ENCODE data around the gene SYN1.

SYN1 gene

DNA sequence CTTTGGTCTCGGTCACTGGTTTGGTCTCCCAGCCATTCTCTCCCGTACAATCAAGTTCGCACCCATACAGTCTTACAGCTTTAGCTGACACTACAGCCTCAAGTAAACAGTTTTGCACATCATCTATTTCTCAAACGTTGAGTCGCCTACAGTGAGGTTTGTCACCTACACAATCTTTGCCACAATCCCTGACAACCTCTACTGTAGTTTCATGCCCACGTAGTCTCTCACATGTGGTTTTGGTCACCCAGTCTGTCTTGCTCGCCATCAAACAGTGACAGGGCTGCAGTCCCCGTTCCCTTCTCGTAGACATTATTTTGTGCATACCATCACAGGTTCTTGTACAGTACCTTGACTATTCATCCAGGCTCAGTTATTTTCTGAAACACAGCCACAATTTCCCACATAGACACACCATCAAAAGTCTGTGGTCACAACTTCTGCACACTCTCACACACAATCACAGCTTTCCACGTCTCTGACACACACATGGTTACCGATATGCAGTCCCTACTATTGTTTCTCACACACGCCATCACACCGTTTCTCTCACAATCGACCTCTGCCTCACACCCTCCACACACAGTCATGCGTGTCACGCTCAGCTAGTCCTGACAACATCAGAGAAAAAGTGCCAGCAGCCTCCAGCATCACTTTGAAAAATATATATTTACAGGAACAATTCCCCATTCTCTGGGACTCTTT, 15.4 kb upstream of the SYN1 start:
- H3K4me3 ChIP-seq (replicated peaks; ENCODE audit: low read depth, low read length), result no peak overlapping the region
- TF ChIP-seq, protein P1, sequence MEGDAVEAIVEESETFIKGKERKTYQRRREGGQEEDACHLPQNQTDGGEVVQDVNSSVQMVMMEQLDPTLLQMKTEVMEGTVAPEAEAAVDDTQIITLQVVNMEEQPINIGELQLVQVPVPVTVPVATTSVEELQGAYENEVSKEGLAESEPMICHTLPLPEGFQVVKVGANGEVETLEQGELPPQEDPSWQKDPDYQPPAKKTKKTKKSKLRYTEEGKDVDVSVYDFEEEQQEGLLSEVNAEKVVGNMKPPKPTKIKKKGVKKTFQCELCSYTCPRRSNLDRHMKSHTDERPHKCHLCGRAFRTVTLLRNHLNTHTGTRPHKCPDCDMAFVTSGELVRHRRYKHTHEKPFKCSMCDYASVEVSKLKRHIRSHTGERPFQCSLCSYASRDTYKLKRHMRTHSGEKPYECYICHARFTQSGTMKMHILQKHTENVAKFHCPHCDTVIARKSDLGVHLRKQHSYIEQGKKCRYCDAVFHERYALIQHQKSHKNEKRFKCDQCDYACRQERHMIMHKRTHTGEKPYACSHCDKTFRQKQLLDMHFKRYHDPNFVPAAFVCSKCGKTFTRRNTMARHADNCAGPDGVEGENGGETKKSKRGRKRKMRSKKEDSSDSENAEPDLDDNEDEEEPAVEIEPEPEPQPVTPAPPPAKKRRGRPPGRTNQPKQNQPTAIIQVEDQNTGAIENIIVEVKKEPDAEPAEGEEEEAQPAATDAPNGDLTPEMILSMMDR (IDR thresholded peaks at IDR 0.05; ENCODE audit: low read length, missing control alignments), result no peak
- no peak for DNase-seq (ENCODE audit: low read depth)

DNA sequence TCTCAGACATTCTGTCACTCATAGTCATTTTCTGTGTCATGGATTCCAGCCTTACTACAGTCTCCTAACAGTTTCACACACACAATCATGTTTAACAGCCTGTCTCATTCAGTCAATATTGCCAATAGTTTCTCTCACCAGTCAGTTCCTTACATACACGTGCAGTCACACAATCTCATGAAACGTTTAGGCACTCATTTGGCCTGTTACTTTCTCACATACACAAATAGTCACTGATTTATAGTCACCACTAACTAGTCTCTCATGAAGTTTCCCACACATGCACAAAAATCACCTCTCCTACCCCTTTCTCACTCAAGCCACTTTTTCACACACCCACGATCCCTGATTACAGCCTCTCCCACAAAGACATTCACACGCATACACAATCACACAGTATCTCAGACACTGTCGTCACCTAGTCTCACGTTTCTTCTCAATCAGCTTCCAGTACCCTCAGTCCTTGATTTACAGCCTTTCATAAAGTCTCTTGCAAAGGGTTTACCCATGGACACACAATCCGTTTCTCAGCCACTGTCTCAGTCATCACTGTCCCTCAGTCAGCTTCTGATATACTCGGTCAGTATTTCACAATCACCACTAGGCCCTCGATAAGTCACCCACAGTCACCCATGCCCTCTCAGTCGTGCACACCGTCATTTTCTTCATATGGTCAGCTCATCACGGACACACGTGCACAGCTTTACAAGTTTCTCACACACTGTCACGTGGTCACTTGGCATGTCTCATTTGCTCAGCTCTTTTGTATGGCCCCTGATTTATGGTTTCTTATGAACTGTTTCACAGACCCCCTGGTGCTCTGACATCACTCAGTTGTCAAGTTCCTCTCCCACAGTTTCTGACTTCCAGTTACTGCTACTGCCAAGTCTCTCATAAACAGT, 14.3 kb upstream of the SYN1 start:
- TF ChIP-seq, protein P1 (IDR thresholded peaks at IDR 0.05; ENCODE audit: low read length, missing control alignments), result no peak

DNA sequence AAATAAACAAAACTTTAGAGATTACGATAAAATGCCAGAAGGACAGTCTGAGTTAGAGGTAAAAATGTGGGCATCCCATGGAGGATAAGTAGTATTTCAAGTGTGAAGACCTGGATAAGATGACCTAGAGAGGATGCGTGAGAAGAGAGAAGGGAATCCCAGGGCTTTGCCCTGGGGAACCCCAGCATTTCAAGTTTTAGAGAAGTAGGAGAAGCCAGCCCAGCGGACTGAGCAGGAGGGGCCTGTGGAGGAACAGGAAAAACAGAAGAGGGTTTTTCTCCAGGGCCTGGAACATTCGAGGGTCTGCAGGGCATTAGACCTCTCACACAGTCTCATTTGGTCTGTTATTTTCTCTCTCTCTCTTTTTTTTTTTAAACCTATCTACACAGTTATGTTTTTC, 13.0 kb upstream of the SYN1 start:
- H3K4me3 ChIP-seq (replicated peaks; ENCODE audit: low read depth, low read length), result no peak overlapping the region
- TF ChIP-seq, protein P1 (IDR thresholded peaks at IDR 0.05; ENCODE audit: low read length, missing control alignments), result no peak
- DNase-seq (ENCODE audit: low read depth), result no peak

More for the DNA sequence above, 14.3 kb upstream of the SYN1 start:
- DNase-seq (ENCODE audit: low read depth), result no peak
- H3K4me3 ChIP-seq (replicated peaks; ENCODE audit: low read depth, low read length), result no peak overlapping the region

DNA sequence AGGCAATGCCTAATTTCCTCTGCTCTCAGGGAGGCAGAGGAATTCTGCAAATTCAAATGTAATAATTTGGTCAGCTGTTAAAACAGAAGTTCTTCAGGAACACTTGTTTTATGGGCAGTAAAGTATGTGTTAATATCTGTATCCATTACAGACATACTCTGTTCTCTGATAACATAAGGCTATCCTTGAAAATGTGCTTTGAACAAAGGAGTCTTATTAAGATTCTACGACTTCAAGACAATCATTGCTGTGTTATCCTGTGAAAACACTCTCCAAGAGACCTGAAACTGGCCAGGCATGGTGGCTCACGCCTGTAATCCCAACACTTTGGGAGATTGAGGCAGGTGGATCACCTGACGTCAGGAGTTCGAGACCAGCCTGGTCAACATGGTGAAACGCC, 12.0 kb upstream of the SYN1 start:
- TF ChIP-seq, protein P1 (IDR thresholded peaks at IDR 0.05; ENCODE audit: low read length, missing control alignments), result no peak
- no peak overlapping the region for H3K4me3 ChIP-seq (replicated peaks; ENCODE audit: low read depth, low read length)
- no peak for DNase-seq (ENCODE audit: low read depth)

DNA sequence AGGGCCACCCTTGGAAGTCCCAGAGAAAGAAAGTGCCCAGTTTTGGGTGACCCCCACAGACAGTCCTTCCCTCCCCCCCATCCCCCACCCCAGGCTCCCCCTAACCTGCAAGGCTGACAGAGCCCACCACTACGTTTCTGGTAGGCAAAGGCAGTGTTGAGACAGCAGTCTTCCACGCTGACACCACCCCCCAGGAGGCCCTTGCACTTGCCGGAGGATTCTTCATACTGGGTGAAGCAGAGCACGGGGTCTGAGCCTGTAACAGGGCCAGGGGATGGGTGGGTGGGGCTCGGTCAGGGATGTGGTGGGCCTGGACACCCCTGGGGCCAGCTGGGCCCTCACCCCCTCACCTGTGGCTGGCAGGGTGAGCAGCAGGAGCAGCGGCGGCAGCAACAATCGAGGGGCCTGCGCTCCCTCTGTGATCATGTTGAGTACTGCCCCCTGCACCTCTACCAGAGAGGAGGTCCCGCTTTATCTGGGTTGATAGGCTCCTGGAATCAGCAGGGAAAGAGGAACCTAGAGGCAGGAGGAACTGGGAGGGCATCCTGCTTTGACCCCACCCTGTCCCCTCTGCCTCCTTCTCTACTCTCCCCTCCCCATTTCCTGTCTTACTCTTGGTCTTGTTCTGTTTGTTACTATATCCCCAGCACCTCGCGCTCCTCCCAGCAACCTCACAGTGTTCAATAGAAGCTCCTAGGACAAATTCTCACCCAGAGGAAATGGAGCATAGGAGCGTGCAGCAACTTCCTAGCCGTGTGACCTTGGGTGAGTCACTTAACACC, 10.0 kb upstream of the SYN1 start, which contains the start of gene CFP:
Gene CFP, minus strand, starts transcription at position 512 of the 782 bp plus-strand sequence. Its CDS starts 86 bp downstream, at position 426.
- no peak for DNase-seq (ENCODE audit: low read depth)
- TF ChIP-seq, protein P1 (IDR thresholded peaks at IDR 0.05; ENCODE audit: low read length, missing control alignments), result no peak
- no peak within 1 kb of the TSS for H3K4me3 ChIP-seq (replicated peaks; ENCODE audit: low read depth, low read length)

- DNase-seq (ENCODE audit: low read depth), result no peak
- no peak overlapping the region for H3K4me3 ChIP-seq (replicated peaks; ENCODE audit: low read depth, low read length)
- TF ChIP-seq, protein P1 (IDR thresholded peaks at IDR 0.05; ENCODE audit: low read length, missing control alignments), result peak; percentile 17
These were observed 9.3 kb upstream of the SYN1 start for GRCh38 chrX:47628982-47629381.
